ENCODE results near the gene GCN1.

GCN1 gene

GRCh38 chr12:120230326-120230973 lies 35.9 kb upstream of the GCN1 start:
- DNase-seq: no peak

- no peak for DNase-seq
These were observed 35.2 kb upstream of the GCN1 start for GRCh38 chr12:120229487-120230325.

GRCh38 chr12:120229071-120229486 lies 34.6 kb upstream of the GCN1 start:
- peak in 1 of 56 donors; percentile 17 for DNase-seq

GRCh38 chr12:120228291-120229070 lies 34.0 kb upstream of the GCN1 start:
- peak in 53 of 56 donors; percentile 26 to 90 (median 72) for DNase-seq

- DNase-seq: no peak
These were observed 33.5 kb upstream of the GCN1 start for GRCh38 chr12:120228041-120228290.

- DNase-seq: no peak
These were observed 32.9 kb upstream of the GCN1 start for GRCh38 chr12:120227233-120228040.

- DNase-seq: no peak
These were observed 31.5 kb upstream of the GCN1 start for GRCh38 chr12:120225852-120226640.

GRCh38 chr12:120225200-120225558 lies 30.7 kb upstream of the GCN1 start:
- no peak for DNase-seq

- peak in 26 of 56 donors; percentile 6 to 64 (median 24) for DNase-seq
These were observed 30.0 kb upstream of the GCN1 start for GRCh38 chr12:120224304-120225199.

- no peak for DNase-seq
These were observed 29.2 kb upstream of the GCN1 start for GRCh38 chr12:120223458-120224303.

GRCh38 chr12:120222288-120222832 lies 27.8 kb upstream of the GCN1 start:
- no peak for DNase-seq

- DNase-seq: no peak
These were observed 27.0 kb upstream of the GCN1 start for GRCh38 chr12:120221576-120221900.

- peak in 3 of 56 donors; percentile 6 to 21 (median 18) for DNase-seq
These were observed 26.5 kb upstream of the GCN1 start for GRCh38 chr12:120220838-120221575.

GRCh38 chr12:120218680-120219606 lies 24.4 kb upstream of the GCN1 start:
- no peak for DNase-seq

- no peak for DNase-seq
These were observed 22.5 kb upstream of the GCN1 start for GRCh38 chr12:120216742-120217605.
